Naive B cell (primary cell): ENCODE data around the gene KIF5C. TPM values are rescaled to one million over a fixed set of nuclear protein-coding genes. Genes with fewer than 3 reads are reported as not detected.
"Not testable (repeated sequence)": the region's sequence is repeated elsewhere in the genome, so short reads cannot be mapped to it uniquely, and the experiment has no call there.

Experiments
- ATAC-seq, 2 donors: fragments of 150-1000 bp; cut with Tn5 transposase; 2 replicates each; pipeline ENCODE4 v1.10.0; 2021; ENCODE audit warnings: low read depth in 2 of 2, mild to moderate bottlenecking in 2 of 2, moderate library complexity in 2 of 2
- DNase-seq: peaks from one replicate; pipeline ENCODE4 v3.0.0; 2022
- H3K27ac Mint-ChIP-seq, 6 donors: one replicate each; pipeline ENCODE4 v1.8.0; 2020 to 2022; ENCODE audit warnings: mild to moderate bottlenecking in 6 of 6, mixed read lengths in 6 of 6, moderate library complexity in 5 of 6, inconsistent platforms in 2 of 6
- H3K27me3 Mint-ChIP-seq, 3 donors: one replicate each; pipeline ENCODE4 v1.8.0; 2021 to 2022; ENCODE audit warnings: mixed read lengths in 3 of 3, mild to moderate bottlenecking in 1 of 3
- H3K36me3 Mint-ChIP-seq, 2 donors: one replicate each; pipeline ENCODE4 v1.8.0; 2020 to 2022; ENCODE audit warnings: mixed read lengths in 2 of 2, inconsistent platforms in 1 of 2, mild to moderate bottlenecking in 1 of 2
- H3K4me1 Mint-ChIP-seq, 3 donors: one replicate each; pipeline ENCODE4 v1.8.0; 2020 to 2022; ENCODE audit warnings: mixed read lengths in 3 of 3, inconsistent platforms in 1 of 3, mild to moderate bottlenecking in 1 of 3, moderate library complexity in 1 of 3
- H3K4me3 Mint-ChIP-seq, 8 donors: one replicate each; pipeline ENCODE4 v1.8.0; 2020 to 2022; ENCODE audit warnings: mild to moderate bottlenecking in 8 of 8, mixed read lengths in 8 of 8, moderate library complexity in 8 of 8, inconsistent platforms in 2 of 8
- H3K9me3 Mint-ChIP-seq, 7 donors: one replicate each; pipeline ENCODE4 v1.8.0; 2020 to 2022; ENCODE audit warnings: mixed read lengths in 7 of 7, mild to moderate bottlenecking in 5 of 7, inconsistent platforms in 2 of 7, moderate library complexity in 1 of 7
- polyA plus RNA-seq, 6 donors: library from polyadenylated mRNA; unstranded; fragments of 300-500 nt; fragmentation: Illumina TruSeq; gene quantifications; one replicate each; pipeline ENCODE4 v1.2.3, GENCODE V29; 2021; ENCODE audit warnings: low read depth in 6 of 6

KIF5C gene
- polyA plus RNA-seq, 6 donors from 2014 or later = 0.31 to 0.83 (median 0.50) TPM; not detected in 1

GRCh38 chr2:148979164-148979918 lies 104.3 kb downstream of the KIF5C start:
- Mint-ChIP-seq H3K4me3 (no peak overlapping the region), H3K9me3 (no peaks in the 10 kb centered on the region), H3K27ac (no peak overlapping the region), H3K27me3 (no peaks in the 10 kb centered on the region), H3K4me1 (peaks cover 4 to 6% (median 6%) of the 10 kb centered on the region in 3 donors), H3K36me3 (peaks cover 0 to 11% of the 10 kb centered on the region in 2 donors)
- DNase-seq = no peak
- no peak for ATAC-seq

GRCh38 chr2:148979919-148980277 lies 104.9 kb downstream of the KIF5C start:
- no peak for ATAC-seq
- Mint-ChIP-seq H3K36me3 (peaks cover 0 to 11% of the 10 kb centered on the region in 2 donors), H3K4me1 (peaks cover 4 to 6% (median 6%) of the 10 kb centered on the region in 3 donors), H3K4me3 (no peak overlapping the region), H3K27me3 (no peaks in the 10 kb centered on the region), H3K9me3 (no peaks in the 10 kb centered on the region), H3K27ac (no peak overlapping the region)
- no peak for DNase-seq

- not testable (repeated sequence) for DNase-seq
These were observed 105.5 kb downstream of the KIF5C start for GRCh38 chr2:148980496-148980895.

GRCh38 chr2:148981324-148981723 lies 106.3 kb downstream of the KIF5C start:
- H3K27ac Mint-ChIP-seq = no peak overlapping the region
- H3K4me3 Mint-ChIP-seq = no peak overlapping the region
- no peak for DNase-seq
- H3K27me3 Mint-ChIP-seq = no peaks in the 10 kb centered on the region
- ATAC-seq = no peak
- H3K36me3 Mint-ChIP-seq = peaks cover 0 to 11% of the 10 kb centered on the region in 2 donors
- H3K9me3 Mint-ChIP-seq = no peaks in the 10 kb centered on the region
- H3K4me1 Mint-ChIP-seq = no peaks in the 10 kb centered on the region

More at GRCh38 chr2:148980496-148980895, 105.5 kb downstream of the KIF5C start:
- H3K4me3 Mint-ChIP-seq, H3K4me1 Mint-ChIP-seq, H3K9me3 Mint-ChIP-seq, H3K27me3 Mint-ChIP-seq, H3K27ac Mint-ChIP-seq, ATAC-seq: not testable (repeated sequence)
- peaks cover 0 to 11% of the 10 kb centered on the region in 2 donors for H3K36me3 Mint-ChIP-seq

GRCh38 chr2:148981781-148982180 lies 106.8 kb downstream of the KIF5C start:
- H3K4me1 Mint-ChIP-seq = peaks cover 0 to under 1% (median under 1%) of the 10 kb centered on the region in 3 donors
- H3K27me3 Mint-ChIP-seq = no peaks in the 10 kb centered on the region
- DNase-seq (no peak), ATAC-seq (no peak)
- no peak overlapping the region for H3K4me3 Mint-ChIP-seq
- H3K27ac Mint-ChIP-seq = no peak overlapping the region
- H3K9me3 Mint-ChIP-seq = no peaks in the 10 kb centered on the region
- peaks cover 0 to 11% of the 10 kb centered on the region in 2 donors for H3K36me3 Mint-ChIP-seq

- H3K36me3 Mint-ChIP-seq = peaks cover 0 to 11% of the 10 kb centered on the region in 2 donors
- H3K9me3 Mint-ChIP-seq = no peaks in the 10 kb centered on the region
- no peak overlapping the region for H3K4me3 Mint-ChIP-seq
- ATAC-seq (no peak), DNase-seq (no peak)
- peaks cover 2 to 6% (median 5%) of the 10 kb centered on the region in 3 donors for H3K4me1 Mint-ChIP-seq
- no peak overlapping the region for H3K27ac Mint-ChIP-seq
- no peaks in the 10 kb centered on the region for H3K27me3 Mint-ChIP-seq
These were observed 107.3 kb downstream of the KIF5C start for GRCh38 chr2:148982282-148982681.

- Mint-ChIP-seq H3K9me3 (no peaks in the 10 kb centered on the region), H3K27me3 (no peaks in the 10 kb centered on the region), H3K27ac (no peak overlapping the region), H3K4me1 (peaks cover 5 to 11% (median 5%) of the 10 kb centered on the region in 3 donors), H3K4me3 (no peak overlapping the region), H3K36me3 (peaks cover 0 to 11% of the 10 kb centered on the region in 2 donors)
- DNase-seq = no peak
- no peak for ATAC-seq
These were observed 108.9 kb downstream of the KIF5C start for GRCh38 chr2:148983896-148984295.

GRCh38 chr2:148984449-148984848 lies 109.4 kb downstream of the KIF5C start:
- ATAC-seq (no peak), DNase-seq (no peak)
- Mint-ChIP-seq H3K36me3 (peaks cover 0 to 11% of the 10 kb centered on the region in 2 donors), H3K9me3 (no peaks in the 10 kb centered on the region), H3K4me3 (no peak overlapping the region), H3K4me1 (peaks cover 5 to 11% (median 5%) of the 10 kb centered on the region in 3 donors), H3K27me3 (no peaks in the 10 kb centered on the region), H3K27ac (no peak overlapping the region)

GRCh38 chr2:148987286-148987685 lies 112.3 kb downstream of the KIF5C start:
- H3K27ac Mint-ChIP-seq = peak overlapping the region in 2 of 6 donors; percentile 2 to 20
- ATAC-seq (no peak), DNase-seq (no peak)

GRCh38 chr2:148988337-148988736 lies 113.3 kb downstream of the KIF5C start:
- Mint-ChIP-seq H3K9me3 (no peaks in the 10 kb centered on the region), H3K27me3 (no peaks in the 10 kb centered on the region), H3K4me1 (peaks cover 5 to 11% (median 5%) of the 10 kb centered on the region in 3 donors), H3K4me3 (no peak overlapping the region), H3K27ac (no peak overlapping the region), H3K36me3 (peaks cover 0 to 10% of the 10 kb centered on the region in 2 donors)
- DNase-seq = no peak
- no peak for ATAC-seq

More at GRCh38 chr2:148987286-148987685, 112.3 kb downstream of the KIF5C start:
- H3K9me3 Mint-ChIP-seq = no peaks in the 10 kb centered on the region
- peaks cover 5 to 11% (median 5%) of the 10 kb centered on the region in 3 donors for H3K4me1 Mint-ChIP-seq
- peaks cover 0 to 11% of the 10 kb centered on the region in 2 donors for H3K36me3 Mint-ChIP-seq
- no peaks in the 10 kb centered on the region for H3K27me3 Mint-ChIP-seq
- H3K4me3 Mint-ChIP-seq = no peak overlapping the region

- no peaks in the 10 kb centered on the region for H3K9me3 Mint-ChIP-seq
- DNase-seq = peak; percentile 31
- H3K27ac Mint-ChIP-seq = no peak overlapping the region
- peak; percentile 67 to 69 for ATAC-seq
- no peaks in the 10 kb centered on the region for H3K27me3 Mint-ChIP-seq
- no peaks in the 10 kb centered on the region for H3K36me3 Mint-ChIP-seq
- peaks cover 5 to 11% (median 5%) of the 10 kb centered on the region in 3 donors for H3K4me1 Mint-ChIP-seq
- H3K4me3 Mint-ChIP-seq = no peak overlapping the region
These were observed 115.0 kb downstream of the KIF5C start for GRCh38 chr2:148989882-148990493.

GRCh38 chr2:148990968-148991367 lies 115.9 kb downstream of the KIF5C start:
- Mint-ChIP-seq H3K27ac (peak overlapping the region in 1 of 6 donors; percentile 60), H3K4me3 (no peak overlapping the region), H3K9me3 (no peaks in the 10 kb centered on the region), H3K4me1 (peaks cover 5 to 11% (median 5%) of the 10 kb centered on the region in 3 donors), H3K36me3 (no peaks in the 10 kb centered on the region), H3K27me3 (no peaks in the 10 kb centered on the region)
- DNase-seq (no peak), ATAC-seq (no peak)

GRCh38 chr2:148992448-148992847 lies 117.4 kb downstream of the KIF5C start:
- peaks cover 0 to 4% of the 10 kb centered on the region in 2 donors for H3K36me3 Mint-ChIP-seq
- H3K27me3 Mint-ChIP-seq = no peaks in the 10 kb centered on the region
- no peaks in the 10 kb centered on the region for H3K9me3 Mint-ChIP-seq
- DNase-seq (no peak), ATAC-seq (no peak)
- peaks cover 0 to 4% (median 1%) of the 10 kb centered on the region in 3 donors for H3K4me1 Mint-ChIP-seq
- no peak overlapping the region for H3K4me3 Mint-ChIP-seq
- no peak overlapping the region for H3K27ac Mint-ChIP-seq

- no peak overlapping the region for H3K4me3 Mint-ChIP-seq
- H3K4me1 Mint-ChIP-seq = no peaks in the 10 kb centered on the region
- no peaks in the 10 kb centered on the region for H3K9me3 Mint-ChIP-seq
- peaks cover 0 to 6% of the 10 kb centered on the region in 2 donors for H3K36me3 Mint-ChIP-seq
- ATAC-seq (no peak), DNase-seq (no peak)
- H3K27me3 Mint-ChIP-seq = peaks cover 0 to 5% (median 5%) of the 10 kb centered on the region in 3 donors
- H3K27ac Mint-ChIP-seq = no peak overlapping the region
These were observed 118.3 kb downstream of the KIF5C start for GRCh38 chr2:148993351-148993750.
